ENCODE data around the gene IL4R. TPM values are rescaled to one million over a fixed set of nuclear protein-coding genes. Genes with fewer than 3 reads are reported as not detected.

The IL4R gene
- total RNA-seq, 1 donor from 2014 or later, result 143 TPM

DNA sequence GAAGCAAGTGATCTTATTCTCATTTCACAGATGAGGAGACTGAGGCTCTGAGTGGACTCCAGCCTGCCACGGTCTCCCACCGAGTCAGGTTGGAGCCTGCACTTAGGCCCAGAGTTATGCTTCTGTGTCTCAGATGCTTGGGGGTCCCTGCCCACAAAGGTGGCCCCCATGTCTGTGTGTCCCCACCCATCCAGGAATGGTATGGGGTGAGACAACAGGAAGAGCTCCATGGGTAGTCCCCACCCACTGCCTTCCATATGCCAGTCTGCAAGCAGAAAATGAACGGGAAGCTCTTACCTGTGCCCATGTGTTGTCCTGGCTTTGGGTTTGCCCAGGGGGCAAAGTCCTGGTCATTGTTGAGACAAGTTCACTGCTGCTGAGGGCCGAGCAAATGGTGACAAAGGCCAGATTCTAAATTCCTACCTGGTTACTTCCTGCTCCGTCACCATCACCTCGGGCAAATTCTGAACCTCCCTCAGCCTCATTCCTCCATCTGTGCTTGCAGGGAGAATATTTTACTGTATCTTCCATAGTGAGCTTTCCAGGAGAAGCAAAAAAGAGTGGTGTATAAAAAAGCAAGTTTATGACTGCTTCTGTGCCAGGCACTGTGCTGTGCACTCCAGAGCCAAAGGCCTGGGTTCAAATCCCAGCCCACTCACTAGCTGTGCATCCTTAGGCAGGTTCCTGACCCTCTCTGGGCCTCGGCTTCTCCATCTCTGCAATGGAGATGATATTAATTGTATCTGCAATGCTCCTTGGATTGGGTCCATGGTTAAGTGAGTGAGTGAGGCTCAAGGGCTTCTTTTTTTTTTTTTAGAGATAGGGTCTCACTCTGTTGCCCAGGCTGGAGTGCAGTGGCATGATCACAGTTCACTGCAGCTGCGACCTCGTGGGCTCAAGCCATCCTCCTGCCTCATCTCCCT is 9.3 kb downstream of the IL4R start:
- ATAC-seq (no peak), DNase-seq (peak; percentile 21)
- intact Hi-C loops (cut with DNase I), result no loop called here
- TF ChIP-seq, protein P1, sequence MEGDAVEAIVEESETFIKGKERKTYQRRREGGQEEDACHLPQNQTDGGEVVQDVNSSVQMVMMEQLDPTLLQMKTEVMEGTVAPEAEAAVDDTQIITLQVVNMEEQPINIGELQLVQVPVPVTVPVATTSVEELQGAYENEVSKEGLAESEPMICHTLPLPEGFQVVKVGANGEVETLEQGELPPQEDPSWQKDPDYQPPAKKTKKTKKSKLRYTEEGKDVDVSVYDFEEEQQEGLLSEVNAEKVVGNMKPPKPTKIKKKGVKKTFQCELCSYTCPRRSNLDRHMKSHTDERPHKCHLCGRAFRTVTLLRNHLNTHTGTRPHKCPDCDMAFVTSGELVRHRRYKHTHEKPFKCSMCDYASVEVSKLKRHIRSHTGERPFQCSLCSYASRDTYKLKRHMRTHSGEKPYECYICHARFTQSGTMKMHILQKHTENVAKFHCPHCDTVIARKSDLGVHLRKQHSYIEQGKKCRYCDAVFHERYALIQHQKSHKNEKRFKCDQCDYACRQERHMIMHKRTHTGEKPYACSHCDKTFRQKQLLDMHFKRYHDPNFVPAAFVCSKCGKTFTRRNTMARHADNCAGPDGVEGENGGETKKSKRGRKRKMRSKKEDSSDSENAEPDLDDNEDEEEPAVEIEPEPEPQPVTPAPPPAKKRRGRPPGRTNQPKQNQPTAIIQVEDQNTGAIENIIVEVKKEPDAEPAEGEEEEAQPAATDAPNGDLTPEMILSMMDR (IDR thresholded peaks at IDR 0.05), result no peak
- Histone ChIP-seq H3K27me3 (ENCODE audit: low read depth) (no peaks in the 10 kb centered on the region), H3K4me1 (peaks cover 92% of the 10 kb centered on the region), H3K4me3 (no peak overlapping the region), H3K9me3 (no peaks in the 10 kb centered on the region), H3K27ac (peak overlapping the region; percentile 91), H3K36me3 (peaks cover 11% of the 10 kb centered on the region)

DNA sequence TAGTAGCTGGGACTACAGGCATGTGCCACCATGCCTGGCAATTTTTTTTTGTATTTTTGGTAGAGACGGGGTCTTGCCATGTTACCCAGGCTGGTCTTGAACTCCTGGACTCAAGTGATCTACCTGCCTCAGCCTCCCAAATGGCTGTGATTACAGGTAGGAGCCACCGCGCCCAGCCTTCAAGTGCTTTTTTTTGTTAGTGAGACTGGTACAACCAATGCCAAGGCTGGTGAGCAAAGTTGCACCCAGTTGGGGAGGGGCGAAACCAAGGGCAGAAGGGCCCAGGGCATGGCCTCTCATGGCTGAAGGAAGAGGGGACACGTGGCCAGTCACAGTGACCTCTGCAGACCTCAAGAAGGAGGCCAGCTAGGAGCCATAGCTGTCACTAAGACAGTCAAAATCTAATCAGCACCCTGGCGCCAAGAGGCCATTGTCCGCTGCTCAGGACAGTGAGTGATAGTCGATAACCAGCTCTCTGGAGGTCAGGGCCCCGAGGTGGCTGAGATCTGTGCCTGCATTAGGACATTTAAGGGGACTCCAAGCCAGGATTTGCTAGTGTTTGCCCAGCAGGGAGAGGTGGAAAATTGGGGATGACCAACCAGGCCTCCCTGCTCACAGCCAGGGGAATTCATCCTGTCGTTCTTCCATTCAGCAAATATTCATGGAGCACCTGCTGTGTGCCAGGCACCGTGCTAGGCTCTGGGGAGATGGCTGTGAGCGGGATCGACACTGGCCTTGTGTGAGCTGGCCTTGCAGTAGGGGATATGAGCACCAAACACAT is 10.2 kb downstream of the IL4R start:
- DNase-seq (no peak), ATAC-seq (no peak)
- TF ChIP-seq, protein P1 (IDR thresholded peaks at IDR 0.05), result no peak
- intact Hi-C loops (cut with DNase I), result no loop called here
- H3K36me3 ChIP-seq, result peaks cover 11% of the 10 kb centered on the region
- no peaks in the 10 kb centered on the region for H3K9me3 ChIP-seq
- no peak overlapping the region for H3K4me3 ChIP-seq
- H3K27ac ChIP-seq, result peak overlapping the region; percentile 91
- H3K27me3 ChIP-seq (ENCODE audit: low read depth), result no peaks in the 10 kb centered on the region
- H3K4me1 ChIP-seq, result peaks cover 92% of the 10 kb centered on the region

DNA sequence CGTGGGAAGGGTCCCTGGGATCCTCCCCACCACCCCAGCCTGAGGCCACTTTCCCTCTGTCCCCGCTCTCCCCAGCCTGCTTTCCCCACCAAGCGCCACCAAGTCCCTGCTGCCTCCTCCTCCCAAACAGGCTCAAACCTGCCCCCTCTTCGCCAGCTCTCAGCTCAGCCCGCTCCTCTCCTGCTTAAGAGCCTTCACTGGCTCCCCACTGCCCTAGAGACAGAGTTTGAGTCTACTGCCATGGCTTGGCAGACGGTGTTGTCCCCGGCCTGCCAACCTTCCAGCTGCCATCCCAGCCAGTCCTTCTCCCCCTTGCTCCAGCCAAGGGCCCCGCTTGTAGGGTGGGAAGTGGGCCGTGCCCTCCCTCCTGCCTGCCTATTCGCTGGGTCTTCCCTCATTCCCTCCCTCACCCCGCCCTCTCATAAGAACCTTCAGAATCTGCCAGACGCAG is 11.1 kb downstream of the IL4R start:
- H3K4me1 ChIP-seq, result peaks cover 92% of the 10 kb centered on the region
- peak overlapping the region; percentile 91 for H3K27ac ChIP-seq
- TF ChIP-seq, protein P1 (IDR thresholded peaks at IDR 0.05), result no peak
- DNase-seq (no peak), ATAC-seq (peak in 1 of 2 donors; percentile 10)
- H3K4me3 ChIP-seq, result no peak overlapping the region
- H3K36me3 ChIP-seq, result peaks cover 3% of the 10 kb centered on the region
- H3K9me3 ChIP-seq, result no peaks in the 10 kb centered on the region
- intact Hi-C loops (cut with DNase I), result no loop called here
- H3K27me3 ChIP-seq (ENCODE audit: low read depth), result no peaks in the 10 kb centered on the region

DNA sequence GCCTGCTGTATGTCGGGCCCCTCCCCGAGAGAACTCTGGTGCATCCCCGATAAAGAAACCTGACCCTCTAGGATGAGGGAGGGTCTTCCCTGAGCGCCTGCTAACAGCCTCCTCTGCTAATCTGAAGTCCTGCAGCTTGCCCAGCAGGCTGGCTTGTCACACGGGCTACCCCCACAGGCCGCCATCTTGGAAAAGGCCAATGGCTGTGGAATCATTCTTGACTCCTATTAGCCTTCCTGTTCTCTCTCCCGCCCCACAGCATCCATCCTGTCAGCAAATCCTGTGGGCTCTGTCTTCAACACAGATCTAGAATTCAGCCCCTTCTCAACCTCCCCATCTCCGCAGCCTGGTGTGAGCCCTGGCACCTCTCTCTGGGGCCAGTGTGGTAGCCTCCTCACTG is 12.0 kb downstream of the IL4R start:
- intact Hi-C loops (cut with DNase I), result no loop called here
- H3K4me3 ChIP-seq, result no peak overlapping the region
- H3K36me3 ChIP-seq, result peaks cover under 1% of the 10 kb centered on the region
- peaks cover 92% of the 10 kb centered on the region for H3K4me1 ChIP-seq
- no peaks in the 10 kb centered on the region for H3K27me3 ChIP-seq (ENCODE audit: low read depth)
- H3K9me3 ChIP-seq, result no peaks in the 10 kb centered on the region
- H3K27ac ChIP-seq, result peak overlapping the region; percentile 91
- TF ChIP-seq, protein P1 (IDR thresholded peaks at IDR 0.05), result no peak
- DNase-seq (no peak), ATAC-seq (no peak)

DNA sequence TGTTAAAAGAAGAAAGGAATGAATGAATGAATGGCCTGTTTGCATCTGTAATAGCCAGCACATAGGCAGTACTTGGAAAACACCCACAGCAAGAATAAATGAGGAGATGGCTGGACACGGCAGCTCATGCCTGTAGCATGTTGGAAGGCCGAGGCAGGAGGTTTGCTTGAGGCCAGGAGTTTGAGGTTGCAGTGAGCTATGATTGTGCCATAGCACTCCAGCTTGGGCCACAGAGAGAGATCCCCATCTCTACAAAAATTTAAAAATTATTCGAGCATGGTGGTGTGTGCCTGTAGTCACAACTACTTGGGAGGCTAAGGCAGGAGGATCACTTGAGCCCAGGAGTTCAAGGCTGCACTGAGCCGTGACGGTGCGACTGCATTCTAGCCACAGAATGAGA is 12.5 kb downstream of the IL4R start:
- no peak for DNase-seq
- Histone ChIP-seq H3K4me3 (no peak overlapping the region), H3K27ac (peak overlapping the region; percentile 91), H3K36me3 (peaks cover 5% of the 10 kb centered on the region), H3K27me3 (ENCODE audit: low read depth) (no peaks in the 10 kb centered on the region), H3K9me3 (no peaks in the 10 kb centered on the region), H3K4me1 (peaks cover 92% of the 10 kb centered on the region)
- intact Hi-C loops (cut with DNase I), result no loop called here
- no peak for ATAC-seq
- TF ChIP-seq, protein P1 (IDR thresholded peaks at IDR 0.05), result no peak

Measured in lower lobe of right lung (tissue), 2 donors.